HG03439 (cell line): ENCODE data around the gene POLR2J.
"Not testable (repeated sequence)": the region's sequence is repeated elsewhere in the genome, so short reads cannot be mapped to it uniquely, and the experiment has no call there.

Experiments used
- ATAC-seq: cut with Tn5 transposase; IDR thresholded peaks from one replicate; pipeline ENCODE4 v1.9.1; 2021; ENCODE audit warnings: mild to moderate bottlenecking, moderate library complexity; ENCODE audit not compliant: unreplicated experiment

The POLR2J gene

GRCh38 chr7:102496861-102497260, 18.1 kb upstream of the POLR2J start:
- not testable (repeated sequence) for ATAC-seq

GRCh38 chr7:102494473-102495149, 15.9 kb upstream of the POLR2J start:
- peak; percentile 47 for ATAC-seq

GRCh38 chr7:102494026-102494425, 15.3 kb upstream of the POLR2J start:
- ATAC-seq = not testable (repeated sequence)

GRCh38 chr7:102493220-102493935, 14.7 kb upstream of the POLR2J start:
- ATAC-seq = not testable (repeated sequence)

- ATAC-seq = peak; percentile 37
These were observed 11.9 kb upstream of the POLR2J start for GRCh38 chr7:102490529-102491075.

- ATAC-seq = not testable (repeated sequence)
These were observed 5.6 kb upstream of the POLR2J start for GRCh38 chr7:102484317-102484716.

GRCh38 chr7:102481962-102482361, 3.2 kb upstream of the POLR2J start:
- ATAC-seq = not testable (repeated sequence)

GRCh38 chr7:102479982-102480637, 1.4 kb upstream of the POLR2J start:
- ATAC-seq = not testable (repeated sequence)

GRCh38 chr7:102479209-102479584, 475 bp upstream of the POLR2J start:
- ATAC-seq = peak; percentile 17

- ATAC-seq = not testable (repeated sequence)
These were observed 3.8 kb downstream of the POLR2J start for GRCh38 chr7:102474736-102475435.

GRCh38 chr7:102474116-102474515, 4.6 kb downstream of the POLR2J start:
- not testable (repeated sequence) for ATAC-seq

GRCh38 chr7:102473271-102473991, 5.3 kb downstream of the POLR2J start:
- no peak for ATAC-seq

GRCh38 chr7:102472126-102473041, 6.3 kb downstream of the POLR2J start:
- no peak for ATAC-seq

- no peak for ATAC-seq
These were observed 7.0 kb downstream of the POLR2J start for GRCh38 chr7:102471791-102472125.

- no peak for ATAC-seq
These were observed 8.5 kb downstream of the POLR2J start for GRCh38 chr7:102469972-102470825.

- no peak for ATAC-seq
These were observed 9.3 kb downstream of the POLR2J start for GRCh38 chr7:102469351-102469971.

- no peak for ATAC-seq
These were observed 10.0 kb downstream of the POLR2J start for GRCh38 chr7:102468478-102469350.
